Esophagus muscularis mucosa (tissue), 4 donors: ENCODE measurements around the gene ALDH8A1.

ENCODE experiments used
- CTCF ChIP-seq, 3 experiments: fragments of 200-600 bp in 2 of 3; fragments of 450-650 bp in 1 of 3; sonication (generic) in 2 of 3; IDR thresholded peaks; one replicate each; pipeline ENCODE4 v1.5.1; 2017 to 2019; ENCODE audit warnings: antibody characterized with exemption in 3 of 3, mild to moderate bottlenecking in 2 of 3, moderate library complexity in 1 of 3
- EP300 ChIP-seq: sonication (generic); formaldehyde crosslinking; IDR thresholded peaks from one replicate; pipeline ENCODE4 v1.6.1; 2017; ENCODE audit warnings: antibody characterized with exemption
- POLR2A ChIP-seq: fragments of 450-650 bp; IDR thresholded peaks from one replicate; pipeline ENCODE4 v1.6.1; 2017; ENCODE audit warnings: antibody characterized with exemption, moderate library complexity, mild to moderate bottlenecking, low read depth

GRCh38 chr6:134999107-134999506, 49.2 kb upstream of the ALDH8A1 start:
- TF ChIP-seq POLR2A (no peak), CTCF (IDR thresholded peaks at IDR 0.05) (no peak), EP300 (no peak)
